SK-N-SH (cell line): ENCODE measurements around the gene NRL.

Experiments
- ELF1 ChIP-seq: IDR thresholded peaks from 2 replicates; pipeline ENCODE4 v1.4.0; 2012
- EZH2phosphoT487 ChIP-seq: fragments of 200-600 bp; sonication (generic); IDR thresholded peaks from 2 replicates; pipeline ENCODE4 v1.6.1; 2017; ENCODE audit warnings: low read depth, mixed run types, mild to moderate bottlenecking, antibody characterized with exemption, moderate library complexity, borderline replicate concordance
- MXI1 ChIP-seq: IDR thresholded peaks from 2 replicates; pipeline ENCODE4 v1.6.1; 2012; ENCODE audit warnings: mild to moderate bottlenecking, low read depth, low read length, improper control_type of control experiment
- NRF1 ChIP-seq: IDR thresholded peaks from 2 replicates; pipeline ENCODE4 v1.6.1; 2012; ENCODE audit warnings: low read depth, mild to moderate bottlenecking, low read length
- RXRA ChIP-seq: IDR thresholded peaks from 2 replicates; pipeline ENCODE4 v1.4.0; 2012; ENCODE audit warnings: low read depth, mild to moderate bottlenecking, borderline replicate concordance
- SIN3A ChIP-seq: IDR thresholded peaks from 2 replicates; pipeline ENCODE4 v1.6.1; 2012; ENCODE audit warnings: low read depth, mild to moderate bottlenecking, low read length, moderate library complexity, borderline replicate concordance
- TEAD4 ChIP-seq: IDR thresholded peaks from 2 replicates; pipeline ENCODE4 v1.4.0; 2012; ENCODE audit warnings: mild to moderate bottlenecking, borderline replicate concordance; ENCODE audit not compliant: insufficient read depth
- YY1 ChIP-seq: IDR thresholded peaks from 2 replicates; pipeline ENCODE4 v1.4.0; 2012; ENCODE audit warnings: low read depth, mild to moderate bottlenecking
- TF ChIP-seq, protein P1 (sequence below): IDR thresholded peaks from 2 replicates; pipeline ENCODE4 v1.6.1; 2012; ENCODE audit warnings: mild to moderate bottlenecking, low read depth, low read length, moderate library complexity
- TF ChIP-seq, protein P2 (sequence below): IDR thresholded peaks from 2 replicates; pipeline ENCODE4 v1.4.0; 2012; ENCODE audit warnings: low read depth
- TF ChIP-seq, protein P3 (sequence below): fragments of 200-600 bp; sonication (generic); IDR thresholded peaks from 2 replicates; pipeline ENCODE4 v1.6.1; 2017; ENCODE audit warnings: antibody characterized with exemption, mild to moderate bottlenecking, moderate library complexity
- TF ChIP-seq, protein P4 (sequence below): fragments of 150-350 bp; IDR thresholded peaks from 2 replicates; pipeline ENCODE4 v1.6.1; 2017; ENCODE audit warnings: antibody characterized with exemption, low read length, low read depth, borderline replicate concordance

DNA sequence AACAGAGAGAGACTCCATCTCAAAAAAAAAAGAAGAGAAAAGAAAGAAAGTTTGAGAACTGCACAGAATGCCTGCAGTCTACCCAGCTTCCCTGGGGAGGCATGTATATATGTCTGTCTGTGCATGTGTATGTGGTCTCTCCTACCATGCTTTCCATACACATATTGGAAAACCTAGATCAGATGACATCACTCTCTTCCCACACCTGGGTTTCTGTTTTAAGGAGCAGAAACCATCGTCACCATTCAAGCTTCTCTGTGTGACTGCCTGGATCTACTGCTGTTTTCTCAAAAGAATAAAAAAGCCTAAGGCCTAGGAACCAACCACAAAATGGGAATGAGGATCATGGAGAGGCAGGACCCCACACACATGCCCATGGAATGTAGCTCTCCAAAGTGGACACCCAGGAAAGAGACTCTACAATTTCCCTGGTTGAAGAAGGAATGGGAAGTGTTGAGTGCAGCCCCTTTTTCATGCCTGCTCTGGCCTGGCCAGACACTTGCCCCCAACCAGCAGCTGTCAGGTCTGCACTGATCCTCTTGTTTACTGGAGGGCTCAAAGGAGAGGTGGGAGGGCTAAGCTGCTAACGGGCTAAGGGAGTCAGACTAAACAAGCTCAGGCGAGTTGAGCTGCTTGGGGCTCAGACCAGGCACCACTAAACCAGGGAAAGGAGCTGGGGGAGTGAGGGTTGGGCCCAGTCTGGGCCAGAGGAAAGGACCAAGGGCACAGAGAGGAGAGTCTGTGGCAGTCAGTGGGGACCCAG, 28.4 kb downstream of the NRL start:
- TF ChIP-seq, protein P1, sequence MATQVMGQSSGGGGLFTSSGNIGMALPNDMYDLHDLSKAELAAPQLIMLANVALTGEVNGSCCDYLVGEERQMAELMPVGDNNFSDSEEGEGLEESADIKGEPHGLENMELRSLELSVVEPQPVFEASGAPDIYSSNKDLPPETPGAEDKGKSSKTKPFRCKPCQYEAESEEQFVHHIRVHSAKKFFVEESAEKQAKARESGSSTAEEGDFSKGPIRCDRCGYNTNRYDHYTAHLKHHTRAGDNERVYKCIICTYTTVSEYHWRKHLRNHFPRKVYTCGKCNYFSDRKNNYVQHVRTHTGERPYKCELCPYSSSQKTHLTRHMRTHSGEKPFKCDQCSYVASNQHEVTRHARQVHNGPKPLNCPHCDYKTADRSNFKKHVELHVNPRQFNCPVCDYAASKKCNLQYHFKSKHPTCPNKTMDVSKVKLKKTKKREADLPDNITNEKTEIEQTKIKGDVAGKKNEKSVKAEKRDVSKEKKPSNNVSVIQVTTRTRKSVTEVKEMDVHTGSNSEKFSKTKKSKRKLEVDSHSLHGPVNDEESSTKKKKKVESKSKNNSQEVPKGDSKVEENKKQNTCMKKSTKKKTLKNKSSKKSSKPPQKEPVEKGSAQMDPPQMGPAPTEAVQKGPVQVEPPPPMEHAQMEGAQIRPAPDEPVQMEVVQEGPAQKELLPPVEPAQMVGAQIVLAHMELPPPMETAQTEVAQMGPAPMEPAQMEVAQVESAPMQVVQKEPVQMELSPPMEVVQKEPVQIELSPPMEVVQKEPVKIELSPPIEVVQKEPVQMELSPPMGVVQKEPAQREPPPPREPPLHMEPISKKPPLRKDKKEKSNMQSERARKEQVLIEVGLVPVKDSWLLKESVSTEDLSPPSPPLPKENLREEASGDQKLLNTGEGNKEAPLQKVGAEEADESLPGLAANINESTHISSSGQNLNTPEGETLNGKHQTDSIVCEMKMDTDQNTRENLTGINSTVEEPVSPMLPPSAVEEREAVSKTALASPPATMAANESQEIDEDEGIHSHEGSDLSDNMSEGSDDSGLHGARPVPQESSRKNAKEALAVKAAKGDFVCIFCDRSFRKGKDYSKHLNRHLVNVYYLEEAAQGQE = no peak
- TF ChIP-seq EZH2phosphoT487 (no peak), SIN3A (no peak), TEAD4 (no peak), NRF1 (no peak), YY1 (no peak), MXI1 (no peak), RXRA (no peak), ELF1 (no peak)
- TF ChIP-seq, protein P2, sequence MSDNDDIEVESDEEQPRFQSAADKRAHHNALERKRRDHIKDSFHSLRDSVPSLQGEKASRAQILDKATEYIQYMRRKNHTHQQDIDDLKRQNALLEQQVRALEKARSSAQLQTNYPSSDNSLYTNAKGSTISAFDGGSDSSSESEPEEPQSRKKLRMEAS = no peak
- TF ChIP-seq, protein P3, sequence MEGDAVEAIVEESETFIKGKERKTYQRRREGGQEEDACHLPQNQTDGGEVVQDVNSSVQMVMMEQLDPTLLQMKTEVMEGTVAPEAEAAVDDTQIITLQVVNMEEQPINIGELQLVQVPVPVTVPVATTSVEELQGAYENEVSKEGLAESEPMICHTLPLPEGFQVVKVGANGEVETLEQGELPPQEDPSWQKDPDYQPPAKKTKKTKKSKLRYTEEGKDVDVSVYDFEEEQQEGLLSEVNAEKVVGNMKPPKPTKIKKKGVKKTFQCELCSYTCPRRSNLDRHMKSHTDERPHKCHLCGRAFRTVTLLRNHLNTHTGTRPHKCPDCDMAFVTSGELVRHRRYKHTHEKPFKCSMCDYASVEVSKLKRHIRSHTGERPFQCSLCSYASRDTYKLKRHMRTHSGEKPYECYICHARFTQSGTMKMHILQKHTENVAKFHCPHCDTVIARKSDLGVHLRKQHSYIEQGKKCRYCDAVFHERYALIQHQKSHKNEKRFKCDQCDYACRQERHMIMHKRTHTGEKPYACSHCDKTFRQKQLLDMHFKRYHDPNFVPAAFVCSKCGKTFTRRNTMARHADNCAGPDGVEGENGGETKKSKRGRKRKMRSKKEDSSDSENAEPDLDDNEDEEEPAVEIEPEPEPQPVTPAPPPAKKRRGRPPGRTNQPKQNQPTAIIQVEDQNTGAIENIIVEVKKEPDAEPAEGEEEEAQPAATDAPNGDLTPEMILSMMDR = no peak
- TF ChIP-seq, protein P4, sequence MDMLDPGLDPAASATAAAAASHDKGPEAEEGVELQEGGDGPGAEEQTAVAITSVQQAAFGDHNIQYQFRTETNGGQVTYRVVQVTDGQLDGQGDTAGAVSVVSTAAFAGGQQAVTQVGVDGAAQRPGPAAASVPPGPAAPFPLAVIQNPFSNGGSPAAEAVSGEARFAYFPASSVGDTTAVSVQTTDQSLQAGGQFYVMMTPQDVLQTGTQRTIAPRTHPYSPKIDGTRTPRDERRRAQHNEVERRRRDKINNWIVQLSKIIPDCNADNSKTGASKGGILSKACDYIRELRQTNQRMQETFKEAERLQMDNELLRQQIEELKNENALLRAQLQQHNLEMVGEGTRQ = no peak
